GM21619 (cell line): ENCODE data around the gene DNALI1.

Experiments used
- ATAC-seq: cut with Tn5 transposase; IDR thresholded peaks from one replicate; pipeline ENCODE4 v1.9.1; 2021; ENCODE audit not compliant: unreplicated experiment

DNALI1 gene

GRCh38 chr1:37599940-37600339 is 43.2 kb downstream of the DNALI1 start:
- no peak for ATAC-seq

DNA sequence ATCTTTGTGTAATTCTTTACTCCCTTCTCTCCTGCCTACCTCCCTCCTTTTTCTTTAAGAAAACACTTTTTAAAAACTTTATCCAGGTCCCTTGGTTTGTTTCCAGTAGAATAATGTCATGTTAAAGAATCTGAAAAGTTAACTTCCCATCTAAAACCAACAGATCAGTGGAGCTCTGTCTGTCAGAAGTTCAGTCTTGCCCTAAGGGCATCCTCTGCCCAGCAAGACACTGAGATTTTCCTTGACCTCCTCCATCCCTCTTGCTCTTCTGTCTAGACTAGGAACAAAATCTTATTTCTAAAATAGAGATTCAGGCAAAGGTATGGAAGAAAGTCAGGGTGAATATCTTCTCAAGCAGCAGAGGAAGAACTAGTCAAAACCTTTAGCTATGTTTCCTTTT is 44.7 kb downstream of the DNALI1 start:
- ATAC-seq: no peak

GRCh38 chr1:37602750-37603694 is 46.3 kb downstream of the DNALI1 start:
- no peak for ATAC-seq

DNA sequence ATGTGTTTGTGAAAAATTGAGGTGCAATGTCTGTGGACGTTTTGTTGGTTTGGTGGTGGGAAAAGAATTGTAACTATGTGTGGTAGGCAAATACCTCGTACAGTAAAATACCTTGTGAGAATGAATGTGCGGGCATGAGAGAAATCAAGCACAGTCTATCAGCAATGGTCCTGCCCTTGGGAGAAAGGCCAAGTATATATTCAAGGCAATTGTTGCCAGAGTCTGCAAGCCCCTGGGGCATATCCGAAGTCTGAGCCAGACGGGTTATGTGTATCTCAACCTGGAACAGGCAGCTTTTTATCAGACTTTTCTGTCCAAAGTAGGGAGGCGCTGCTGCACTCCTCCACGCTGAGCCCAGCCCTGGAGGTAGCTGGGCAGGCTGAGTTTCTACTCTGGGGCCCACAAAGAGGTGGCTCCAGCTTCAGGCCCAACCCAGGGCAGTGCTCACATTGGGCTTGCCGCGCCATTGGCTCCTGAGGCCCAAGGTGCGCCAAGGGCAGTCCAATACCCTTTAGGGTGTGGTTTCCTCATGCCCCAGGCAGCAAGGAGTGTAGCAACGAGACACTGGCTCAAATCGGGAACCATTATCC is 48.4 kb downstream of the DNALI1 start:
- ATAC-seq: no peak

DNA sequence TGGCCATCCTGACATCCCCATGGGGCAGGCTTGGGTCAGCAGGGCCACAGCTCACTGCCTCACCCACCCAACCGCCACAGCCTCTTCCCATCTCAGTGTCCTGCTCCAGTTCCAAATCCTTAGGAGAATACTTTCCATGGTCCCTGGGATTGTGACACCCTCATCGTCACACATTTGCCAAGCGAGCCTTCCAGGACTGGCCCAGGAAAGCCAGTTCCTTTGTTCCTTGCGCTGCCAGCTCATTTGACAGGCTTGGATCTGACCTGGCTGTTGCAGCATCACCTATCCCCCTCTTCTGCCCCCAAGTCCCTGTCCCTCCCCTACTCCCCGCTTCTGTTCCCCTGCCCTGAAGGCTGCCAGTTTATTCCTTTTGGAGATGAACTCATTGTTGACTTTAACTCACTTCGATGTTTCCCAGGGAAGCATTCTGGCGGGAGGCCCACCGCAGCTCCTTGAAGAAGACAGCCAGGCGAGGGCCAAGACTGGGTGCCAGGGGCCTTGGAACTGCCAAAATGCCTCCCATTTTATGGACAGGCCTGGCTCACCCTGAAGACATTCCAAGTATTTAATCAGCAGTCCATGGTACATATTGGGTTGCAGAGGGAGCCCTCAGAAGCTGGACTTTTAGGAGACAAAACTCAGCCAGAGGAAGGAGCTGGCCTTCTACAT is 49.2 kb downstream of the DNALI1 start:
- no peak for ATAC-seq

DNA sequence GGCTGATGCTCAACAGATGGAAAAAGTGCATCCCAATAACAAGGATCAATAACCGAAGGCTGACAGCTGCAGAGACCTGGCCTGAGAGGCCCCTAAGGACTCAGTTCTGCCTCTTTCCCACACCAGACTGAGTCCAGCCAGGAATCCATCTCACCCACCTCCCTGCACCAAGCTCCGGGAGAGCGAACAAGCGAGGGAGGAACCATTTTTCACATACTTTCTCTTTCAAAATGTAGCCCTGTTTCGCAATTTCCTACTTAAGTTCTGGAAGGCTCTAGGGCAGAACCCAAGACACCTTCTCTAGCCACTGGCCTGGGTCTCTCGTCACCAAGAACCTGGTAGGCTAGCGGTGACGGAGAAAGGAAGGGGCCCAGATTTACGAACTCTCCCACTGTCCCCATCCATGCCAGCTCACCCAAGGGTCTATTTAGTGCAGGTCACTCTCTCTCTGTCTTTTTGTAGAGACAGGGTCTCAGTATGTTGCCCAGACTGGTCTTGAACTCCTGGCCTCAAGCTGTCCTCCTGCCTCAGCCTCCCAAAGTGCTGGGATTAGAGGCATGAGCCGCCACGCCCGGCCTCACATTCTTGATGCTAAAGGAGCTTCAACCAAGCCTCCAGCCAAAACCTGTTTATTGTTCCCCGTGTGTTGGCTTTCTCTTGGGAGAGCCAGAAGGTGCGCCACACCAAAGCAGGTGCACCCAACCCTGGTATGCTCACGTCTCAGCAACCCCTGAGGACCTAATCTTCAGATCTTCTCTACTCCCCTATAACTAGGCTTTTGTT is 49.9 kb downstream of the DNALI1 start:
- no peak for ATAC-seq

- no peak for ATAC-seq
Observed at GRCh38 chr1:37609002-37609401, 52.3 kb downstream of the DNALI1 start.

DNA sequence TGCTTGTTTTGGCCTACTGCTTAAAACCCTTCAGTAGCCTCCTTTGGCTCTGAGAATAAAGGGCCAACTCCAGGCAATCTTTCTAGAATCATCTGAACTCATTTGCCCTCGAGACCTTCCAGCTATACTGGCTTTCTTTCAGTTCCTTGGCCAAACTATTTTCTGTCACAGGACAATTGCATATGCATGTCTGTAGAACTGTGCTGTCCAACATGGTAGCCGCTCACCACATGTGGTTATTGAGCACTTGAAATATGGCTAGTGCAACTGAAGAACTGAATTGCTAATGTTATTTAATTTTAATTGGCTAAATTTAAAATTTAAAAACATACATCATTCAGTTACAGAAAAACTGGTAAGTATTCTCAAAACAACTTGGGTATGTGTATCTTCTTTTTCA is 53.3 kb downstream of the DNALI1 start:
- ATAC-seq: no peak

DNA sequence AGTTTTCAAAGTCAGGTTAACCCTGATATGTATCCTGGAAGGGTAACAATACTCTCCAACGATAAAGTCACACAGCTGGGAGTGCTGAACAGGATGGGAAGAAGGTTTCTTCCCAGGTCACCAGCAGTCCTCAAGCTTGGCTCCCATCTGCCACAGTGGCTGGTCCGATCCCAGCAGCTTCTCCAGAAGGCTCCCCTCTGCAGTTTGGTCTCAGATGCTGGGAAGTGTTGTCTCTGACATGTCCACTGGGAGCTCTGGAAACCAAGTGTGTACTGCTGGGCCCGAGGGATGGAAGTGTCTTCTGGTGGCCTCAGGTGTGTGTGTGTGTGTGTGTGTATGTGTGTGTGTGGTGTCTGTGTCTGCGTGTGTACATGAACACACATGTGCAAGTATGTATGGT is 55.4 kb downstream of the DNALI1 start:
- ATAC-seq: no peak

DNA sequence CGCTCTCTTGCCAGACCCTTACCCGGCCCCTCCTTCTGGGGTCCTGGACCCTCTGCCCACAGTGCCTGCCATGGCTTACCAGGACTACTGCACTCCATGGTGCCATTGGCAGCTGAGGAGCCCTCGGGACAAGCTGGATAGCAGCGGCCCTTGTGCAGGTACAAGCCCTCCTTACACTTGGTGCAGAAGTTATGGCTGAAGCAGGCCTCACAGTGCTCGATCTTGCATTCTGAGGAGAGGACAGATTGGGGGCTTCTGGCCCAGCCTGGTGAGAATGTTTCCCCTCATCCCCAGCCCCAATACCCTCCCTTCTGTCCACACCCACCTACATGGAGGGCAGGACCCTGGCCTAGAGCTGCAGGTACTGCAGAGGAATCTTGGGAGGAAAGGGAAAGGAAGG is 57.4 kb downstream of the DNALI1 start:
- no peak for ATAC-seq

DNA sequence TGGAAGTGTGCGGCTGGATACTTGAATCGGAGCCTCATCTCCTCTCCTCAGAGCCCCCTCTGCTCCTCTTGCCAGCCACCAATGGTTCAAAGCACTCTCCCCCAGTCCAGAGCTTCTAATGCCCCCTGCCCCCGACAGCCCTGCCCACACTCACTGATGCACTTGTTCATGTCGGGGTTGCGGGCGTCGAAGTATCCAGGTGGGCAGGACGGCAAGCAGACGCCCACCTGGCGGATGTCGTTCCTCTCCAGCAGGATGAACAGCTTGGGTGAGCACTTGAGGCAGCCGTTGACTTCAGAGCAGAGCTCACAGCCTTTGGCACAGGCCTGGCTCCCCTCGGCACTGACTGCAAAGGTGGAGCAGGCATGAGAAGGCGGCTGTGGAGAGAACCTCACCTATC is 59.6 kb downstream of the DNALI1 start:
- ATAC-seq: no peak
